D721Med (cell line): Measurements from ENCODE around the gene AFDN.

Experiments
- DNase-seq: peaks from one replicate; pipeline ENCODE4 v3.0.0; 2011; ENCODE audit warnings: low spot score; ENCODE audit not compliant: insufficient read length
- FAIRE-seq: peaks from 2 replicates; lab custom pipeline; 2011; peaks lifted over from hg19 to GRCh38; lab: Jason Lieb, UNC
- CTCF ChIP-seq: IDR thresholded peaks from 2 replicates; pipeline ENCODE4 v1.5.1; 2012; ENCODE audit warnings: mild to moderate bottlenecking, control low read depth; ENCODE audit not compliant: insufficient read depth; ENCODE audit errors: missing control alignments

Gene AFDN

GRCh38 chr6:167827583-167828324, 1.0 kb downstream of the AFDN start:
- FAIRE-seq (no peak), DNase-seq (no peak)
- no peak for TF ChIP-seq CTCF

GRCh38 chr6:167828325-167828956, 1.7 kb downstream of the AFDN start:
- FAIRE-seq (peak; percentile 46), DNase-seq (no peak)
- no peak for TF ChIP-seq CTCF

GRCh38 chr6:167829513-167829912, 2.8 kb downstream of the AFDN start:
- TF ChIP-seq CTCF, result no peak
- FAIRE-seq (no peak), DNase-seq (no peak)

- TF ChIP-seq CTCF, result no peak
- DNase-seq, result no peak
- FAIRE-seq, result no peak
Measured at GRCh38 chr6:167831281-167831828, 4.6 kb downstream of the AFDN start.

- FAIRE-seq, result no peak
- DNase-seq, result no peak
- TF ChIP-seq CTCF, result no peak
Measured at GRCh38 chr6:167832497-167833395, 6.0 kb downstream of the AFDN start.

- no peak for FAIRE-seq
- no peak for TF ChIP-seq CTCF
- DNase-seq, result no peak
Measured at GRCh38 chr6:167833396-167833763, 6.7 kb downstream of the AFDN start.
